GM19467 (cell line): Measurements from ENCODE around the gene CTAG1A.
"Not testable (repeated sequence)": the region's sequence is repeated elsewhere in the genome, so short reads cannot be mapped to it uniquely, and the experiment has no call there.

Source experiments
- ATAC-seq: cut with Tn5 transposase; IDR thresholded peaks from one replicate; pipeline ENCODE4 v1.9.1; 2021; ENCODE audit warnings: mild to moderate bottlenecking, moderate library complexity; ENCODE audit not compliant: unreplicated experiment

Gene CTAG1A

DNA sequence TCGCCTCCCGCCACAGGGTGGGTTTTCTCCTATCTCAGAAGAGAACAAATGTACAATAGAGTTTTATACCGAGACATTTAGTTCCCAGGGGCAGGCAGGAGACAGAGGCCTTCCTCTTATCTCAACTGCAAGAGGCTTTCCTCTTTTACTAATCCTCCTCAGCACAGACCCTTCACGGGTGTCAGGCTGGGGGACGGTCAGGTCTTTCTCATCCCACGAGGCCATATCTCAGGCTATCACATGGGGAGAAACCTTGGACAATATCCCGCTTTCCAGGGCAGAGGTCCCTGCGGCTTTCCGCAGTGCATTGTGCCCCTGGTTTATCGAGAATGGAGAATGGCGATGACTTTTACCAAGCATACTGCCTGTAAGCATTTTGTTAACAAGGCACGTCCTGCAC, 23.9 kb downstream of the CTAG1A start:
- not testable (repeated sequence) for ATAC-seq

DNA sequence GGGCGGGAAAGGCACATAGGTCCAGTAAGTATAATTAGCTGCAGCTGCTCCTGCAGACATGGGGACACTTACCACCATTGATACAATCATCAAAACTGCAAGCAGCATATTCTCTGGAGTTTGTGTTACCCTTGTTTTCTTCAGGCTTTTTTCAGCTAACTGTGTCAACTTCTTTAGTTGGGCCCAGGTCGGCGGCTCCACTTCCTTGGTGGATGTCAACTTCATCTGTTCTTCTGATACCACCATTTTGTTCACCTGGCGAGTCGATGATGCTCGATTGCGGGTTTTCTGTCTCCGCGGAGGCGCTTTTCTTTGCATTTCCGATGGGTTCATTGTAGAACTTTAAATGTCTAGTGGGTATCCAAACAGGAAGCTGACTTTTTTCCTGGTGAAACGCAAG, 26.2 kb downstream of the CTAG1A start:
- ATAC-seq, result not testable (repeated sequence)

DNA sequence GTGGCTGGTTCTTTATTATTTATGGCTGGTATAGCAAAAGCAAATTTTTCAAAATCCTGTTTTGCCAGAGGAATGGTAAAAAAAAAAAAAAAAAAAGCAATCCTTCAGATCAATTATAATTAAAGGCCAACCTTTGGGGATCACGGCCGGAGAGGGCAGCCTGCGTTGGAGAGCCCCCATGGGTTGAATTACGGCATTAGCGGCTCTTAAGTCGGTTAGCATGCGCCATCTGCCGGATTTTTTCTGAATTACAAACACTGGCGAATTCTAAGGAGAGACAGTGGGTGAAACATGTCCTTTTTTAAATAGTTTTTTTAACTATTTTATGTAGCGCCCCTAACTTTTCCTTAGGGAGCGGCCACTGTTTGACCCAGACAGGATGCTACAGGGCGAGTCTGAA, 28.7 kb downstream of the CTAG1A start:
- not testable (repeated sequence) for ATAC-seq

DNA sequence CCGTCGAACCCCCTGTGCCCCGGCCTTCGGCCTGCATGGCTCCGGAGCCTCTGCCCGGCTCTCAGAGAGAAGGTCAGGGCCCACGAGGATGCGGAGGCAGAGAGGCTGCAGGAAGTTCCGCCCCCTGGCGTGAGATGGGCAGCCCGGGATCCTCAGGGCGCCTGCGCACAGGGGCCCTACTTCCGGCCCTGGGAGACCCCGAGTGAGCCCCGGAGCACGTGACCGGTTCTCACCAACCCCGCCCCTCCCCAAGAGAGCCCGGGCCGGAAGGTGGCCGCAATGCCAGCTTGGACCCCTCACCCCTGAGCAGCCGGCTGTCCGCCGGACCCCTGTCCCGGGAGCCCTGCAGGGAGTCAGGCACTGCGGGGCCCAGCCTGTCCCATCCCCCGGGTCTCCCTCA, 34.2 kb downstream of the CTAG1A start, which contains the start of gene CTAG1B:
Gene CTAG1B (minus strand): TSS at position 101 of the 400 bp plus-strand sequence. CDS start 64 bp downstream, at position 37.
- not testable (repeated sequence) for ATAC-seq

DNA sequence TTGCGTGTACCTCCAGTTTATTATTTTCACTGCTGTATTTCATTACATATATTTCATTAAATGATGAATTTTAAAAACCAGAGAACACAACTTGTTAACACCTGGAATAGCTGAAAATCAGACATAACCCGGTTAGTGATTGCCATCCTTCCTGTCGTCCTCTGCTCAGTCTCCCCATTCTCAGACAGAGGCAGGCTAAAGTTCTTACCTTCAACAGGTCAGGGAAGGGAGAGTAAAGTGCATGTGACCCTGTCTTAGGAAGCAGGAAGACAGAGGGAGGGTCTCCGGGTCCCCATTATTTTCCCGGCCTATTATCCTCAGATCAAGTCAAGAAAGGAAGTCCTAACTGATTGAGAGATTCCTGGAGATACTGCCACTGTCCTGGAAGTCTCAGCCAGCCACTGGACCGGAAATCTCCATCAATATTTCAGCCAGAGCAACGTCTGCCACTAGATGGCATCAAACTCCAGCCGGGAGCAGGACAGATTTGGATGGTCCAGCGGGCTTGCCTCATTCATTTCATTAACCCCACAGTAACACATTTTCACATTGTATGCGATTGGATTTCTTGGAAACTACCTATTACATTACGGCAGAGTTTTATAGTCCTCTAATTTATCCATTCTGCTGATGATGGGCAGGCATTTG, 36.0 kb downstream of the CTAG1A start:
- ATAC-seq, result not testable (repeated sequence)

DNA sequence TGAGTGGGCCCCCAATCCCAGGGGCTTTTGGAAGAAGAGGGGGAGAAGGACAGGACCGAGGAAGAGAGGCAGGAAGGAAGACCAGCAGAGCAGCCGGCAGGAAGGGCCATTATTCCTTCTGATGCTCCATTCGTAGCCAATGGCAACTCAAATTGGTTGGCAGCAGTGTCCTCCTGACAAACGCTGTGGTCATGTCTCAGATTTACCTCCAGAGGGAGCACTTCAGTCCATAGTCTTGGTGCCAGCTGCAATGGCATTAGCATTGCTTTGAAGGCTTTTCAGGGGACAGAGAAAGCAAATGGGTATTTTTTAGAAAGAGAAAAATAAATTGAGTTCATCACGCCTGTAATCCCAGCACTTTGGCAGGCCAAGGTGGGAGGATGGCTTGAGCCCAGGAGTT, 44.0 kb downstream of the CTAG1A start:
- ATAC-seq, result not testable (repeated sequence)

DNA sequence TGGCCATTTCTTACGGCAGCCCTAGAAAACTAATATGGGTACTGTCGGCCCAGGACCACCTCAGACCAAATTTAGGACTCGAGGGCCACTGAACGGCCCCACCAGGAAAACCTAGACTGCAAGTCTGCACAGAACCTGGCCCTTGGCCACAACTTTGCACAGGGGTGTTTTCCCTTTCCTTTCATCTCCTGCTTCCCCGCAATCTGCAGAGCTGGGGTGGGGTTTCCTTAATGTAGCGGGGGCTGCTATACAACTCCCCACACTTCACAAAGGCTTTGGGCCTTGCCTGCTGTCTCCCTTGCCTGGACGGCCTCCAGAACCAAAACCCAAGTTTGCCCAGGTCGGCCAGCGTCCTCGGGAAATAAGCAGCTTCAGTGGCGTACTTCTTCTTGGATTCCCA, 46.0 kb downstream of the CTAG1A start:
- ATAC-seq, result not testable (repeated sequence)

DNA sequence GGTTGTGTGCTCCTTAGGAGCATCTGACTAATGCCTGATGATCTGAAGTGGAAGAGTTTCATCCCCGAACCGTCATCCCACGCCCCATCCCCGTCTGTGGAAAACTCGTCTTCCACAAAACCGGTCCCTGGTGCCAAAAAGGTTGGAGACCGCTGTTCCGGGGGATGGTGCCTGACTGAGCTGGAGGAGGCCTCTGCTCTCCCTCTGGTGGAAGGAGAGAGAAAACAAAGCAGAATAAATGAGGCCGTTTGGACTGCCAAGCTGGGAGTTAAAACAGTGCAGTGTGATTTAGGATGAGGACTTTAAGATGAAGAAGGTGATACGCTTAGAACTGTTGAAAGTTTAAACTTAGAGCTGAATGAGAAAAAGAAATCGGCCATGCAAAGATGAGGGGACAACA, 48.7 kb downstream of the CTAG1A start:
- not testable (repeated sequence) for ATAC-seq
